ENCODE measurements around the gene RPS6KA4.
"Not testable (repeated sequence)": the region's sequence is repeated elsewhere in the genome, so short reads cannot be mapped to it uniquely, and the experiment has no call there.

Gene RPS6KA4

GRCh38 chr11:64358907-64359711, at the start of gene RPS6KA4:
TSS of gene RPS6KA4 (plus strand) at chr11:64359162. CDS start at chr11:64359236, 74 bp downstream.
- peak; percentile 98 for DNase-seq (ENCODE audit: low spot score)

- no peak for DNase-seq (ENCODE audit: low spot score)
These were observed 46.0 kb upstream of the RPS6KA4 start for GRCh38 chr11:64312947-64313346.

GRCh38 chr11:64313491-64314145, 45.3 kb upstream of the RPS6KA4 start:
- DNase-seq (ENCODE audit: low spot score), result peak; percentile 57

- DNase-seq (ENCODE audit: low spot score), result no peak
These were observed 44.7 kb upstream of the RPS6KA4 start for GRCh38 chr11:64314146-64314804.

- no peak for DNase-seq (ENCODE audit: low spot score)
These were observed 44.0 kb upstream of the RPS6KA4 start for GRCh38 chr11:64314805-64315561.

GRCh38 chr11:64315667-64316526, 43.1 kb upstream of the RPS6KA4 start:
- DNase-seq (ENCODE audit: low spot score), result not testable (repeated sequence)

- no peak for DNase-seq (ENCODE audit: low spot score)
These were observed 42.2 kb upstream of the RPS6KA4 start for GRCh38 chr11:64316672-64317324.

- DNase-seq (ENCODE audit: low spot score), result peak; percentile 92
These were observed 41.5 kb upstream of the RPS6KA4 start, which contains the start of gene TRMT112 for GRCh38 chr11:64317325-64317960. TSS of gene TRMT112 (minus strand) at chr11:64317559. CDS start at chr11:64317526, 33 bp downstream.

- peak; percentile 98 for DNase-seq (ENCODE audit: low spot score)
These were observed 40.8 kb upstream of the RPS6KA4 start, which contains the start of gene PRDX5 for GRCh38 chr11:64317961-64318765. TSS of gene PRDX5 (plus strand) at chr11:64318121. CDS start at chr11:64318216, 95 bp downstream.

GRCh38 chr11:64318766-64319761, 39.9 kb upstream of the RPS6KA4 start:
- no peak for DNase-seq (ENCODE audit: low spot score)

- DNase-seq (ENCODE audit: low spot score), result no peak
These were observed 38.4 kb upstream of the RPS6KA4 start for GRCh38 chr11:64320556-64320955.

GRCh38 chr11:64321026-64321425, 37.9 kb upstream of the RPS6KA4 start:
- no peak for DNase-seq (ENCODE audit: low spot score)

GRCh38 chr11:64321533-64321932, 37.4 kb upstream of the RPS6KA4 start:
- no peak for DNase-seq (ENCODE audit: low spot score)

GRCh38 chr11:64322925-64323260, 36.1 kb upstream of the RPS6KA4 start:
- DNase-seq (ENCODE audit: low spot score), result no peak

GRCh38 chr11:64323373-64323772, 35.6 kb upstream of the RPS6KA4 start:
- no peak for DNase-seq (ENCODE audit: low spot score)

GRCh38 chr11:64323984-64324383, 35.0 kb upstream of the RPS6KA4 start:
- DNase-seq (ENCODE audit: low spot score), result not testable (repeated sequence)

- no peak for DNase-seq (ENCODE audit: low spot score)
These were observed 34.1 kb upstream of the RPS6KA4 start for GRCh38 chr11:64324692-64325469.
